Retina (tissue), 1 donor: ENCODE results near the gene CPED1.
"Not testable (repeated sequence)": the region's sequence is repeated elsewhere in the genome, so short reads cannot be mapped to it uniquely, and the experiment has no call there.

Source experiments
- DNase-seq: peaks from one replicate; pipeline ENCODE4 v3.0.0-alpha.2; 2016

The CPED1 gene

GRCh38 chr7:121103086-121103485, 114.6 kb downstream of the CPED1 start:
- DNase-seq, result no peak

GRCh38 chr7:121103579-121103978, 115.1 kb downstream of the CPED1 start:
- no peak for DNase-seq

- DNase-seq, result no peak
These were observed 116.8 kb downstream of the CPED1 start for GRCh38 chr7:121105262-121105661.

GRCh38 chr7:121107923-121108498, 119.5 kb downstream of the CPED1 start:
- DNase-seq, result peak; percentile 55

- no peak for DNase-seq
These were observed 120.6 kb downstream of the CPED1 start for GRCh38 chr7:121109145-121109544.

- no peak for DNase-seq
These were observed 124.8 kb downstream of the CPED1 start for GRCh38 chr7:121113288-121113687.

- no peak for DNase-seq
These were observed 127.9 kb downstream of the CPED1 start for GRCh38 chr7:121116396-121116795.

GRCh38 chr7:121119047-121119446, 130.5 kb downstream of the CPED1 start:
- DNase-seq, result no peak

- DNase-seq, result no peak
These were observed 134.5 kb downstream of the CPED1 start for GRCh38 chr7:121123032-121123431.

GRCh38 chr7:121125454-121125853, 136.9 kb downstream of the CPED1 start:
- not testable (repeated sequence) for DNase-seq

GRCh38 chr7:121126201-121126600, 137.7 kb downstream of the CPED1 start:
- DNase-seq, result no peak

- DNase-seq, result no peak
These were observed 138.5 kb downstream of the CPED1 start for GRCh38 chr7:121126801-121127534.

GRCh38 chr7:121132940-121133339, 144.4 kb downstream of the CPED1 start:
- DNase-seq, result no peak

GRCh38 chr7:121133444-121133843, 144.9 kb downstream of the CPED1 start:
- no peak for DNase-seq

GRCh38 chr7:121137580-121137979, 149.1 kb downstream of the CPED1 start:
- DNase-seq, result no peak

GRCh38 chr7:121138262-121138933, 149.9 kb downstream of the CPED1 start:
- DNase-seq, result no peak

GRCh38 chr7:121139427-121139826, 150.9 kb downstream of the CPED1 start:
- DNase-seq, result no peak

GRCh38 chr7:121140790-121141189, 152.3 kb downstream of the CPED1 start:
- DNase-seq, result no peak

- DNase-seq, result peak; percentile 55
These were observed 163.3 kb downstream of the CPED1 start for GRCh38 chr7:121151774-121152221.

- DNase-seq, result no peak
These were observed 164.9 kb downstream of the CPED1 start for GRCh38 chr7:121153411-121153810.

- no peak for DNase-seq
These were observed 165.5 kb downstream of the CPED1 start for GRCh38 chr7:121153995-121154394.

- no peak for DNase-seq
These were observed 168.3 kb downstream of the CPED1 start for GRCh38 chr7:121156825-121157224.

- DNase-seq, result no peak
These were observed 168.8 kb downstream of the CPED1 start for GRCh38 chr7:121157341-121157751.
